CD4-positive, alpha-beta T cell treated with Interleukin-2 at 100 ng/mL for 4 hours (primary cell): ENCODE results near the gene GRIN2C.
"Not testable (repeated sequence)": the region's sequence is repeated elsewhere in the genome, so short reads cannot be mapped to it uniquely, and the experiment has no call there.

ENCODE experiments used
- DNase-seq: peaks from one replicate; pipeline ENCODE4 v3.0.0-alpha.2; 2020; ENCODE audit warnings: low spot score

The GRIN2C gene

GRCh38 chr17:74879308-74879707, 19.6 kb upstream of the GRIN2C start:
- DNase-seq = no peak

- DNase-seq = no peak
Observed at GRCh38 chr17:74878658-74879057, 19.0 kb upstream of the GRIN2C start.

DNA sequence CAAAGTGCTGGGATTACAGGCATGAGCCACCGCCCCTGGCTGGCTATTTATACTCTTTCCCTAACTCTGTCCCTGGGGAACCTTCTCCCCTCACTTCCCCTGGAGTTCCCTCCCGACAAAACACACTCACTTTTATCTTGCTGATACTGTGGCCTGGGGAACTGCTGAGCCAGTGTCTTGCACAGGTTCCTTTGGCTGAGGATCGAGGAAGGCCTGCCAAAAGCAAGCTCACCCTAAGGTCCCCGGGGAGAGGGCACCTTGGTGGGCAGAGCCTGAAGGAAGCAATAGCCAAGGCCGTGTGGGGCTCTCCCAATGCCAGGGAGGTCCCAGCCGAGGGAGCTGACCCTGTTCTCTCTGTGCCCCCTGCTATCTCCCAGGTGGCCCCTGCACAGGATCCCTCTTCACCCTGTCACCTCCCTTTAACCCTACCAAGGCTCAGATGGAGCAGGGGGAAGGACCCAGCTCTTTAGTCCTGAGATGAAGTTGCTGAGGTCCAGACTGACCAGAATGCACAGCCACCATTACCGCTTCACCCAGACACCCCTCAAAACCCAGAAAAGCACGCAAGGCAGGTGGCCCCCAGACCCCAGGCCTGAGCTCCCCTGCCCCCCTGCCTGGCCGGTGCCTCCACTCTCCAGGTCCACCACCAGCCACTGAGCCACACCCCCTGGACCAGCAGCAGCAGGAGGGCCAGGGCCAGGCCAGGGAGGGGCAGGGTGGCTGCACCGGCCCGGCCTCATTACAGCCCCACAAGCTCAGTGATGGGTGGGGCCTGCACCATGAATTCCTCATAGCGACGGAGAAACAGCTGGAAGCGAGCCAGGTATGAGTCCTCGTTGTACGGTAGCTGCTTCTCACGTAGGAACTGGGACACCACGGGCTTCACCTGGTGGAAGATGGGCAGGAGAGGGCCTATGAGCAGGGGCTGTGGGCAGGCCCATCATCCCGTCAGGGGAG, 18.2 kb upstream of the GRIN2C start:
- no peak for DNase-seq

DNA sequence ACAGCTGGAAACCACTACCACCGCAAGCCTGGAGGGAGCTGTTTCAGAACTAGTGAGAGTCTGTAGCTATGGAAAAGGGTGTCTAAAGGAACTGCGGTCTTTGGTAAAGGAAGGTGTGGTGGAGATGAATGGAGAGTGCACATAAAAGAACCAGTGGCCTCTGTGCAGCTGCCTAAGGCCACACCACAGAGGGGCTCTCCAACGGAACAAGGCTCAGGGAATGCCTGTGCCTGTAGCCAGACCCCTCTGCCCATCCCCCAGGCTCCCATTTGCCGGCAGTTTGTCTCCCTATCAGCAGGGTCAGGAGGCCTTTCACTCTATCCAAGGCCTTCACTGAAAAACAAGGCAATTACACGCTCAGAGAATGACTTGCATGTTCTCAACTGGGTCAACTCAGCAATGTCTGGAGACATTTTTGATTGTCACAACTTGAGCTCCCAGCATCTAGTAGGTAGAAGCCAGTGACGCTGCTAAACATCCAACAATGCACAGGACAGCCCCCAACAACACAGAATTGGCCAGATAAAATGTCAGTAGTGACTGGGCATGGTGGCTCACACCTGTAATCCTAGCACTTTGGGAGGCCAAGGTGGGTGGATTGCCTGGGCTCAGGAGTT, 16.4 kb upstream of the GRIN2C start:
- DNase-seq = no peak

DNA sequence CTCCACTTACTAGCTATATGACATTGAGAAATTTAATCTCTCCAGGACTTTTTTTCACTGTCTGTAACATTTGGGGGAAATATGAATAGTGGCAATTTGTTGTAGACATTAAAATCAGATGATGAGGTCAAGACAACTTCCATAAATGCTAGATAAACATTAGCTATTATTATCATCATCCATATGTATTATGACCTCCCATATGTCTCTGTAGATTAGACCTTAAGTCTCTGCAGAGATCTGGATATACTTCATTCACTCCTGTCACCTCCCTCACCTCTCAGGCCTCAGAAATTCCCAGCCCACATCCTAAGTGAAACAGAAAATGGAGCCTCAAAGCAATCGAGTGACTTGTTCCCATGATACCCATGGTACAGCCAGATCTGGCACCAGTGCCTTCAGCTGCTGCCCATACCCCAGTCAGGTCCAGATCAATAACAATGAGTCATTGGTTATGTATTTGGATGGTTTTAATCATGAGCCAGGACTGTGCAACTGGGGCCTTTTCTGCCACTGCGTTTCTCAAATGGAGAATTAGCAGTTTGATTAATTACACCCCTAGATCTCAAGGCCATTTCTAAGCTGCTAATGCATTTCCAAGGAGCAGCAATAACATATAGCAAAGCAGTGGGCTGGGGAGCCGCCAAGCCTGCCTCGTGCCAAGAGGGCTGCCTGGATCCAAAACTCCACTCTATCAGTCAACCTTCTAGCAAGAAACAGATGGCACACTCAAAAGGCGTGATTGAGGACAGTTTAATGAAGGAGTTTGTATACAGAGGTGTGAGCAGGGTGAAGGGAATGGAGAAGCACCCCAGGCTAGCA, 15.7 kb upstream of the GRIN2C start:
- DNase-seq = no peak

DNA sequence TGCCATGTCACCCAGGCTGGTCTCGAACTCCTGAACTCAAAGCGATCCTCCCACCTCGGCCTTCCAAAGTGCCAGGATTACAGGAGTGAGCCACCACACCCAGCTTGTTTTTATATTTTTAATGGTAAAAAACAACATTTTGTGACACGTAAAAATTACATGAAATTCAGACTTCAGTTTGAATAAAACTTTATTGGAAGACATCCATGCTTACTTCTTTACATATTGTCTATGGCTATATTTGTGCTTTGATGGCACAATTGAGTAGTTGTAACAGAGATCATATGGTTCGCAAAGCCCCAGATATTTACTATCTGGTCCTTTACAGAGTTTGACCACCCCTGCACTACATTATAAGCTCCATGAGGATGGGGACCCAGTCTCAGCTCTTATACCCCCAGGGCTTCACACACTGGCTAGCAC, 14.9 kb upstream of the GRIN2C start:
- no peak for DNase-seq

DNA sequence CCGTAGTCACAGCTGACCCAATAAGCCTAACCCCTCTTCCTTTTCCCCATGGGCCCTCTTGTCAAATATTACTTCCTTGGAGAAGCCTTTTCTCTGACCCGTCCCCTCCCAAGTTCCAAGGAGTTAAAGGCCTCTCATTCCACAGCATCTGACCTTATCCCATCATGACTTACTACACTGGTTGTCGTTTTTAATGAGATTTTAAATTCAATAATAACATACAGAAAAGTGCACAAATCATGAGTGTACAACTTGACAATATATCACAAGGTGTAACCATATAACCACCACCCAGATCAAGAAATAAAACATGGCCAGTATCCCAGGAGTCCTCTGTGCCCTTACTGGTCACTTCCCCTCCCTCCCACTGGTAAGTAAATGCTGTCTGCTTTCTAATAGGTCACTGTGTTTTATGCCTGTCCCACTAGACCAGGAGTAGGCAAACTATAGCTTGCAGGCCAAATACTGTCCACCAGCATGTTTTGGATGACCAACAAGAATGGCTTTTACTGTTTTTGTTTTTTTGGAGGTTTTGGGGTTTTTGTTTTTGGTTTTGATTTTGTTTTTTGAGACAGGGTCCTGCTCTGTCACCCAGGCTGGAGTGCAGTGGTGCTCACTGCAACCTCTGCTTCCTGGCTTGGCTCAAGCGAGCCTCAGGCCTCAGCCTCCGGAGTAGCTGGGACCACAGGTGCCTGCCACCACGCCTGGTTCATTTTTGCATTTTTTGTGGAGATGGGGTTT, 14.4 kb upstream of the GRIN2C start:
- no peak for DNase-seq

DNA sequence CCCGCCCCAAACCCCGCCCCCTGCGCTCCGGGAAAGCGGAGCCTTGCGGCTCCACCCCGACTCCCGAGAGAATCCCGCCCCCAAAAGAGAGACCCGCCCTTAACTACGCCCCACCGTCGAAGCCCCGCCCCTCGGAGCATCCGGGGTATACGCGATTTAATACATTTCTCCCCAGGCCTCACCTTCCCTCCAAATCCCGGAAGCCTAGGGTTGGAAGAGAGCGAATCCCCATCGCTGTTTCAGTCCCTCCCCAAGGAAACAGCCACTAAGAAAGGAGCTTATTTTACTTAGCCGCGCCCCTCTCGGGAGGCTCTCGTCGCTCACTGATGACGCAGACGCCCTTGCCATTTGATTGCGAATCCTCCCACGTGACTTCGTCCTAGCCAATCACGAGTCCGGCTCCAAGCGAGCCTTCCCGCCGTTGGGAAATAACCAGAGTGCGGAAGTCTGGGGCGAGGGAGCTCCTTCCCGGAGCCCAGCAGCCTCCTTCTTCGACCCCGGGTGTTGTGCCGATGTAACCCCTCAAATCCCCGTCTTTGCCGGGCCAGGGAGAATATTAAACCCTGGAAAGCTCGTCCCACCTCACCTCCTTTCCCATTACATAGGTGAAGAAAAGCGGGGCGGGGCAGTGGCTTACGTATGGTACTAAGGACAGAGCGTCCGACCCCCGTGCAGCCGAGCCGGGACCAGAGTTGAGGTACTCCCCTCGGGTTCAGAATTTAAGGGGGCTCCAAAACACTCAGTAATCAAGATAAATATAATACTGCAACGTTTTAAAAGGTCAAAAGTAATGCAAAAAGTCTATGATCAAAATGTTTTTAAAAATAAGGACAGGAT, 13.6 kb upstream of the GRIN2C start:
- DNase-seq = peak; percentile 100

DNA sequence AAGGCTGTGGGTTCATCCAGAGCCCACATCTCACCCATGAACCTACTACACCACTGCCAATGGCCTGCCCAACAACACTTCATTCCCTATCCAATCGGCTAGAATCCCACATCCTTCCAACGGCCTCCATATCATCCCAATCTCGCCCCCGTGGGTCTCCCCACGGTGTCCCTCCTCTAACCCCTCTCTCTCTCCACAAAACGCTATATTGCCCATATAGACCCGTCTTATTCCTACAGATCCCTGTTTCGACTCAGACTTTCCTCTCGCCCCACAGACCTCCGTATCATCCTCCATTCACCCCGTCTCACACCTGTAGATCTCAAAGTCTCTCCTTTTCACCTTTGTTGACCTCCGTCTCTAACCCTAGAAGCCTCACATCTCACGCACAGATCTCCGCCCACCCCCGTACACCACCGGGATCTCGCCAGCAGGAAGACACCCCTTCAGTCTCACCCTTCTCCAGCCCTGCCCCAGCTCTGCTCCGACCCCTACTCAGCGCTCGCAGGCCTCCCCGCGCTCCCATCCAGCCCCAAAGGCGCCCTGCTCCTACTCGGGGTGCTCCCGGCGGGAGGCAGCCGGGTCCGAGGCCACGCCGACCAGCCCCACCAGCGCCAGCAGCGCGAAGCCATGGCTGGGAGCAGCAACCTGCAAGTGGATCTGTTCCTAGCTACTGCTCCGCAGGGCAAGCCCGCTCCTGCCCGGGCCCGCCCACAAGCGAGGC, 12.8 kb upstream of the GRIN2C start, which contains the start of gene FDXR:
Gene FDXR (minus strand): TSS at position 682 of the 724 bp plus-strand sequence. CDS start 50 bp downstream, at position 632.
- no peak for DNase-seq

DNA sequence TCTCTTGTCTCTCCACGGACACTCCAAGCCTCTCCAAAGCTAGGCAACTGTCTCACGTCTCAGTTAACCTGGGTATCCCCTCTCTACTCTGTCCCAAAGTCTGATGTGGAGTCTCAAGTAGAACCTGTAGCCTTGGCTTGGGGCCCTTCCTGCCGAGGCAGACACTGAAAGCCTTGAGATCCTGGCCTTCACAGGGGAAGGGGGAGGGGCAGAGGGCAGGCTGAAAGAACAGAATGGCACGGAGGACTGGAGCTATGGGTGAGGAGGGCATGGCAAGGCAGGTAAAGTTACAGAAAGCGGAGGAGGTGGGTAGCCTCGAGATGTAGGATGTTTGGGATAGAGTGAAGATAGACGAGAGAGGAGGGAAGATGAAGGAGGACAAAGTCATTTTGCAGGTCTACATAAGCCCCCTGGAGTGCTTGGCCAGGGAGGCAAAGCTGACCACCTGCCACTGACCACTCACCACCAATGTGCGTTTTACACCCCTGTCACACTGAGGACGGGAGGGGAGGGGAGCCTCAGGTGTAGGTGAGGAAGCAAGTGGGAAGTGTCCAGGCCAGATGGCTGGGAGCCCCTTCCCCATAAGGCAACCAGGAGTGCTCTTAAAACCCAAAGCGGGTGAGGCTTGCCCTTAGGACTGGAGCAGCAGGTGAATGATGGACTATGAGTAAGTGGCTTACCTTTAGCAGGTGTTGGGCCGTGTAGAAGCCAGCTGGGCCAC, 11.8 kb upstream of the GRIN2C start:
- DNase-seq = no peak

DNA sequence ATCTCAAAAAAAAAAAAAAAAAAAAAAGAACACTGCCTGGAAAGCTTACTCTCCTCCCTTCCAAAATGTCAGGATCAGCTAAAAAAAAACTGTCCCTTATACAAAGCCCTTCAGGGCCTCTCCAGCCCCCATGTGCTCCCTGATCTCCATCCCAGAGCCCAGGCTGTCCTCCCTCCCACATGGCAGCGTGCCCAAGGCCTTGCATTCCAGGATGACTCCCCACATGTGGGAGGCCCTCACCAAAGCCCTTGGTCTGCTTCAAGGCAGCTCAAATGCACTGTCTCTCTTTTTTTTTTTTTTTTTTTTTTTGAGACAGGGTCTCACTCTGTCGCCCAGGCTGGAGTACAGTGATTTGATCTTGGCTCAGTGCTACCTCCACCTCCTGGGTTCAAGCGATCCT, 10.8 kb upstream of the GRIN2C start:
- no peak for DNase-seq

- not testable (repeated sequence) for DNase-seq
Observed at GRCh38 chr17:74870028-74870427, 10.3 kb upstream of the GRIN2C start.

DNA sequence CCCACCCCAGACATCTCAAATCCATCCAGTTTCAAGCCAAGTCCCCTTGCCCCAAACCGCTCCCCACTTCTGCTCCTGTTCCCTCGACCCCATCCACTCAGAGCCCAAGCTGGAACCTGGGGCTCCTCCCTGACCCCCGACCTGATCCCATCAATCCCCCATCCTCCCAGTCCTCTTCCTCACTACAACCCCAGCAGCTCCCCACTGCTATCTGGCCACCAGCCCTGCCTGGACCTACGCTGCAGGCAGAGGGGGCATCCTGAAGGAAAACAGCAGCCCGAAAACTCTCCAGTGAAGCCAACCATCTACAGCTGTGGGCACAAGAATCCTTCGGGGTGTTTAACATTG, 9.2 kb upstream of the GRIN2C start:
- DNase-seq = no peak

GRCh38 chr17:74868251-74868907, 8.7 kb upstream of the GRIN2C start:
- no peak for DNase-seq

DNA sequence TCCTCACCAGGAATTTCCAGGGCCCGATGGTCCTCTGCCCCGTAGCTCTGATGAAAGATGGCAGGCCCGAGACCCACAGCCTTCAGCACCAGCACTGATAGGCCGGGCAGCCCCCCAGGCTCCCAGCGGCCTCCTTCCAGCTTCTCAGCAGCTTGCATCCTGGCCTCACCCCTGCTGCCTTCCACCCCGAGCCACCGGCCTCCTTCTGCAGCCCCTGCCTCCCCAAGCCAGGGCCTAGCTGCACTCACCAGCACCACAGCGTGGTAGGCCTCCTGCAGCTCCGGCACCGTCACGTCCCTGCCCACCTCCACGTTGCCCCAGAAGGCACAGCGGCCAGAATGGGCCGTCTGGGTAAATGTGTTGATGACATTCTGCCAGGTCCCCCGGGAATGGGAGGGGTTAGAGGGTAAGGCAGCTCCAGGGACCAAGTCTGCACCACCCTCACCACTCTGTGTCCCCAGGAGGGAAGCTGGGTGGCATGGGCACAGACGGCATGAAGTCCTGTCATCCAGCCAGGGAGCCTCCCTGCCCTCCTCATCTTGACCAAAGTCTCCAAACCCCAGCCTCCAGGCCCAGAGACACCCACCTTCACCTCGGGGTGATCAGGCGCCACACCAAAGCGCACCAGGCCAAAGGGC, 6.6 kb upstream of the GRIN2C start:
- no peak for DNase-seq

- no peak for DNase-seq
Observed at GRCh38 chr17:74865504-74866197, 6.0 kb upstream of the GRIN2C start.

- peak; percentile 79 for DNase-seq
Observed at GRCh38 chr17:74864866-74865395, 5.2 kb upstream of the GRIN2C start.
